GM15510 (cell line): ENCODE data around the gene TUBB8B.
"Not testable (repeated sequence)": the region's sequence is repeated elsewhere in the genome, so short reads cannot be mapped to it uniquely, and the experiment has no call there.

Experiments
- POLR2A ChIP-seq: IDR thresholded peaks from 3 replicates; pipeline ENCODE4 v1.6.1; 2011; ENCODE audit warnings: borderline replicate concordance; ENCODE audit not compliant: insufficient read length; ENCODE audit errors: extremely low read depth

Gene TUBB8B

DNA sequence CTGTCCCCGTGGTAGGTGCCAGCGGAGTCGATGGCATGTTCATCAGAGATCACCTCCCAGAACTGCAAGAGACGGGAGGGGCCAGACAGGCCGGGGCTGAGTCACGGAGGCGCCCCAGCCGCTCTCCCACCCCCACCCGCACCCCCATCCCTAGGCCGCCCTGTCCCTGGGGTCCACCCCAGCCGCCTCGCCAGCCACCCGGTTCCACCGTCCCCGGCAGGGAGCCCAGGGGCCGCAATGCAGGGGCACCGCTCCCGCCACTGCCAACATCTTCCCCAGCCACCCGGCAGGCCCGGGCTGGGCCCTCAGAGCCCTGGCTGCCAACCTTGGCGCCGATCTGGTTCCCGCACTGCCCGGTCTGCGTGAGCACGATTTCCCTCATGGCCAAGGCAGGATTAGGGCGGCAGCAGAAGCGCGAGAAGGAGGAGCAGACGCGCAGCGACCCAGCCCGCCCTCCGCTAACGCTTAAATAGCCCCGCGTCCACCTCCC is at the start of gene TUBB8B:
TSS of gene TUBB8B (minus strand) at position 440 of the 490 bp plus-strand sequence. CDS start at position 382, 58 bp downstream.
- not testable (repeated sequence) for TF ChIP-seq POLR2A
